CD14-positive monocyte (primary cell): ENCODE measurements around the gene DYDC2. TPM values are rescaled to one million over a fixed set of nuclear protein-coding genes. Genes with fewer than 3 reads are reported as not detected.
A peak's percentile ranks its signal among the peaks of the same experiment; 100 is the strongest.

ENCODE experiments used
- DNase-seq, 3 donors: peaks; one replicate each; pipeline ENCODE4 v3.0.0-alpha.2; 2011 to 2022
- H2AFZ ChIP-seq: 2 replicates; pipeline ENCODE4 v1.6.0; 2012; ENCODE audit warnings: mild to moderate bottlenecking, low read depth, low read length, inconsistent platforms; ENCODE audit not compliant: insufficient read depth, poor library complexity, severe bottlenecking
- H3K27ac ChIP-seq, 2 donors: 1 replicate in 1 of 2; 2 replicates in 1 of 2; pipeline ENCODE4 v1.5.1; 2012 to 2013; ENCODE audit warnings: low read length in 2 of 2, control low read depth in 1 of 2, inconsistent platforms in 1 of 2, low read depth in 1 of 2, mild to moderate bottlenecking in 1 of 2
- H3K27me3 ChIP-seq, 2 donors: one replicate each; pipeline versions ENCODE4 v1.6.0 to v1.6.1; 2011 to 2013; ENCODE audit warnings: low read length in 2 of 2; ENCODE audit not compliant: control insufficient read depth in 2 of 2, insufficient read depth in 2 of 2
- H3K36me3 ChIP-seq, 2 donors: replicated peaks in 1 of 2; 1 replicate in 1 of 2; 2 replicates in 1 of 2; pipeline versions ENCODE4 v1.5.1 to v1.6.1; 2012 to 2013; ENCODE audit warnings: low read length in 2 of 2, control low read depth in 1 of 2, inconsistent platforms in 1 of 2, mild to moderate bottlenecking in 1 of 2; ENCODE audit not compliant: insufficient read depth in 2 of 2, control insufficient read depth in 1 of 2
- H3K4me1 ChIP-seq, 2 donors: 1 replicate in 1 of 2; 2 replicates in 1 of 2; pipeline versions ENCODE4 v1.5.1 to v1.6.1; 2012 to 2013; ENCODE audit warnings: low read length in 2 of 2, control low read depth in 1 of 2, inconsistent platforms in 1 of 2, mild to moderate bottlenecking in 1 of 2, moderate library complexity in 1 of 2; ENCODE audit not compliant: insufficient read depth in 2 of 2, control insufficient read depth in 1 of 2
- H3K4me2 ChIP-seq: replicated peaks from 2 replicates; pipeline ENCODE3; 2012; ENCODE audit warnings: low read length, moderate library complexity, mild to moderate bottlenecking; ENCODE audit not compliant: poor library complexity, severe bottlenecking; ENCODE audit errors: extremely low read depth
- H3K4me3 ChIP-seq, 3 experiments: fragments of 200-600 bp in 1 of 3; sonication (generic) in 1 of 3; replicated peaks in 1 of 3; 1 replicate in 2 of 3; 2 replicates in 1 of 3; pipeline ENCODE4 v1.5.1; 2011 to 2013; ENCODE audit warnings: low read length in 3 of 3, mild to moderate bottlenecking in 3 of 3, control low read depth in 2 of 3, low read depth in 2 of 3, inconsistent platforms in 1 of 3, moderate library complexity in 1 of 3
- H3K79me2 ChIP-seq: 2 replicates; pipeline ENCODE4 v1.6.0; 2012; ENCODE audit warnings: mild to moderate bottlenecking, control low read depth, inconsistent platforms, low read length, moderate library complexity; ENCODE audit not compliant: insufficient read depth
- H3K9ac ChIP-seq: 2 replicates; pipeline ENCODE4 v1.6.0; 2017; ENCODE audit warnings: low read length, mild to moderate bottlenecking; ENCODE audit not compliant: insufficient read depth, poor library complexity, severe bottlenecking
- H3K9me3 ChIP-seq, 2 donors: replicated peaks in 1 of 2; 1 replicate in 1 of 2; 2 replicates in 1 of 2; pipeline versions ENCODE4 v1.5.1 to v1.6.1; 2012 to 2013; ENCODE audit warnings: low read length in 2 of 2, control low read depth in 1 of 2; ENCODE audit not compliant: control insufficient read depth in 1 of 2, insufficient read depth in 1 of 2
- H4K20me1 ChIP-seq: 2 replicates; pipeline ENCODE4 v1.6.0; 2012; ENCODE audit warnings: mild to moderate bottlenecking, low read length, control low read depth, moderate library complexity; ENCODE audit not compliant: insufficient read depth
- H3K27ac Mint-ChIP-seq, 7 donors: one replicate each; pipeline ENCODE4 v1.8.0; 2020; ENCODE audit warnings: mild to moderate bottlenecking in 7 of 7, mixed read lengths in 7 of 7, moderate library complexity in 6 of 7, inconsistent platforms in 2 of 7
- H3K27me3 Mint-ChIP-seq, 3 donors: one replicate each; pipeline ENCODE4 v1.8.0; 2021 to 2022; ENCODE audit warnings: low read depth in 3 of 3, mild to moderate bottlenecking in 3 of 3, mixed read lengths in 3 of 3, moderate library complexity in 3 of 3, inconsistent platforms in 1 of 3
- H3K36me3 Mint-ChIP-seq, 2 donors: one replicate each; pipeline ENCODE4 v1.8.0; 2020; ENCODE audit warnings: mixed read lengths in 2 of 2, inconsistent platforms in 1 of 2, mild to moderate bottlenecking in 1 of 2
- H3K4me1 Mint-ChIP-seq: one replicate; pipeline ENCODE4 v1.8.0; 2020; ENCODE audit warnings: mild to moderate bottlenecking, mixed read lengths
- H3K4me3 Mint-ChIP-seq, 2 donors: one replicate each; pipeline ENCODE4 v1.8.0; 2020; ENCODE audit warnings: mild to moderate bottlenecking in 2 of 2, mixed read lengths in 2 of 2, moderate library complexity in 1 of 2
- H3K9me3 Mint-ChIP-seq, 7 donors: one replicate each; pipeline ENCODE4 v1.8.0; 2020 to 2022; ENCODE audit warnings: mixed read lengths in 7 of 7, mild to moderate bottlenecking in 6 of 7, moderate library complexity in 6 of 7, inconsistent platforms in 2 of 7
- CTCF ChIP-seq: fragments of 200-600 bp; IDR thresholded peaks from one replicate; pipeline ENCODE4 v1.8.0; 2022; ENCODE audit warnings: antibody characterized with exemption, mild to moderate bottlenecking
- WGBS: methylation state at CpG from one replicate; pipeline ENCODE4 v1.1.5; 2013; ENCODE audit warnings: missing lambda C conversion rate; ENCODE audit not compliant: insufficient coverage; 5-methylcytosine and 5-hydroxymethylcytosine counted together
- intact Hi-C, 2 donors: fragments of 100-400 bp; cut with micrococcal nuclease; formaldehyde crosslinking; loops; one replicate each; pipeline versions ENCODE4 v1.15.0 to v1.15.1; 2023
- polyA plus RNA-seq, 3 donors: library from polyadenylated mRNA; depleted of rRNA in 1 of 3; unstranded in 2 of 3; stranded (reverse) in 1 of 3; fragments of 300-500 nt in 2 of 3; fragments of >200 nt in 1 of 3; fragmentation: Illumina TruSeq in 2 of 3; gene quantifications; 1 replicate in 2 of 3; 2 replicates in 1 of 3; pipeline ENCODE4 v1.2.3, GENCODE V29; 2012 to 2021

Gene DYDC2
- polyA plus RNA-seq, 3 donors, result not detected

GRCh38 chr10:80359644-80360043 lies 3.1 kb downstream of the DYDC2 start:
- WGBS, result 98% methylated on average over 19 of the region's 22 CpGs
- peaks cover 16% of the 10 kb centered on the region for H3K4me1 Mint-ChIP-seq
- intact Hi-C loops, result no loop called here
- no peak overlapping the region for H3K4me2 ChIP-seq
- no peaks in the 10 kb centered on the region for H4K20me1 ChIP-seq
- DNase-seq, result no peak
- no peak overlapping the region for H3K27ac ChIP-seq
- H3K79me2 ChIP-seq, result no peaks in the 10 kb centered on the region
- H3K9ac ChIP-seq, result no peak overlapping the region
- no peak for TF ChIP-seq CTCF
- no peaks in the 10 kb centered on the region for H3K9me3 ChIP-seq
- H3K4me3 Mint-ChIP-seq, result no peak overlapping the region
- peaks cover 25 to 32% (median 29%) of the 10 kb centered on the region in 3 donors for H3K27me3 Mint-ChIP-seq
- H2AFZ ChIP-seq, result no peak overlapping the region
- H3K36me3 Mint-ChIP-seq, result no peaks in the 10 kb centered on the region
- H3K27me3 ChIP-seq, result peaks cover 9 to 26% of the 10 kb centered on the region in 2 donors
- peaks cover 0 to 17% (median 2%) of the 10 kb centered on the region in 7 donors for H3K9me3 Mint-ChIP-seq
- no peak overlapping the region for H3K4me3 ChIP-seq
- H3K4me1 ChIP-seq, result peaks cover 13 to 15% of the 10 kb centered on the region in 2 donors
- no peaks in the 10 kb centered on the region for H3K36me3 ChIP-seq
- H3K27ac Mint-ChIP-seq, result no peak overlapping the region

GRCh38 chr10:80365510-80365909 lies 8.9 kb downstream of the DYDC2 start:
- H2AFZ ChIP-seq, result no peak overlapping the region
- no peaks in the 10 kb centered on the region for H3K27me3 ChIP-seq
- H4K20me1 ChIP-seq, result no peaks in the 10 kb centered on the region
- H3K27ac Mint-ChIP-seq, result no peak overlapping the region
- peaks cover 12 to 23% of the 10 kb centered on the region in 2 donors for H3K9me3 ChIP-seq
- WGBS, result 88% methylated on average over 1 of the region's 1 CpG
- H3K4me3 ChIP-seq, result no peak overlapping the region
- no peak overlapping the region for H3K27ac ChIP-seq
- H3K9ac ChIP-seq, result no peak overlapping the region
- no peaks in the 10 kb centered on the region for H3K79me2 ChIP-seq
- intact Hi-C loops, result no loop called here
- no peaks in the 10 kb centered on the region for H3K36me3 ChIP-seq
- H3K4me3 Mint-ChIP-seq, result peak overlapping the region in 1 of 2 donors; percentile 39
- DNase-seq, result no peak
- H3K4me1 ChIP-seq, result no peaks in the 10 kb centered on the region
- no peaks in the 10 kb centered on the region for H3K36me3 Mint-ChIP-seq
- H3K4me2 ChIP-seq, result no peak overlapping the region
- no peaks in the 10 kb centered on the region for H3K4me1 Mint-ChIP-seq
- TF ChIP-seq CTCF, result no peak
- peaks cover 11 to 30% (median 20%) of the 10 kb centered on the region in 7 donors for H3K9me3 Mint-ChIP-seq
- peaks cover 0 to 3% (median 2%) of the 10 kb centered on the region in 3 donors for H3K27me3 Mint-ChIP-seq
